ENCODE data around the gene ARHGEF4.
A peak's percentile ranks its signal among the peaks of the same experiment; 100 is the strongest.
"Not testable (repeated sequence)": the region's sequence is repeated elsewhere in the genome, so short reads cannot be mapped to it uniquely, and the experiment has no call there.

ARHGEF4 gene

DNA sequence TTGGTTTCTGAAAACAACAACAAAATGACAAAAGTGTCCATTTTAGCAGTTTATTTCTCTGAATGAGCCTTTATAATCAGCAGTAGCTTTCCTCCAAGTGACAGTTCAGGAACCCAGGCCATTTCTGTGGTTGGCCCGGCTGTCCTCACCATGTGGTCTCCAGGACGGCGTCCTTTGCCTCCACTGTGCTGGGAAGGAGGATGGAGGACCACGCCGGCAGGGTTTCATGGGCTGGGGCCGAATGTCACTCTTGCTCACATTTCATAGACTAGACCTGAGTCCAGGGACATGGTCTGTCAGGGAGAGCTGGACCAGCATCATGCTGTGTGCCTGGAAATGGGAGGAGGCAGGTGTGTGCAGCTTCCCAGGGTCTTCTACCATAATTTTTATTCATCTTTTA is 50.9 kb downstream of the ARHGEF4 start:
- DNase-seq, result no peak

- DNase-seq, result no peak
Measured at GRCh38 chr2:130890941-130891669, 54.4 kb downstream of the ARHGEF4 start.

GRCh38 chr2:130891966-130892365 is 55.3 kb downstream of the ARHGEF4 start:
- DNase-seq, result no peak

GRCh38 chr2:130892793-130893785 is 56.4 kb downstream of the ARHGEF4 start:
- DNase-seq, result no peak

DNA sequence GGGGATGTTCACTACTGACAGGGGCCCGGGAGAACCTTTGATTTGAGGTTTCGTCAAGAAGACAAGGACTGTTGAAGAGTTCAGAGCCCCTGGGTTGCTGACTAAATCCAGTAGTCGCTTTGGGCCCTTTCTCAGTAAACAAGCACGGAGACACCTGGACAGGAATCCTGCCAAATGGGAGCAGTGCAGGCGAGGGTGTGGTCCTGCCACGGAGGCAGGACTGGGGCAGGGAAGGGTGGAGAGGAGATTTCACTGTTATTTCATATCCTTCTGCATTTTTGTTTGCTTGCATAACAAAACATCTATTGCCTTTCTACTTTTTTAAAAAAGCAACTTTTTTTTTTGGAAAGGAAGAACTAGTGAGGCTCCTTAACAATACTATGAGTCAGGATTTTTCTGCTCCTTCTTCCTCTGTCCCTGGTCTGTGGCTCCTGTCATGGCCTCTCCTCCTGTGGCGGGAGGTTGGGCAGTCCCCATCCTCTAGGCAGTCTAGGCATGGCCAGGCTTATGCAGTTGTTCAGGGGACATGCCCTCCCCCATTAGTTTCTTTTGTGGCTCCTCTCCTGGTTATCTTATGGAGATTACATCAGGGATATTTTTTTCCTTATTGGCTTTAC is 57.7 kb downstream of the ARHGEF4 start:
- no peak for DNase-seq

DNA sequence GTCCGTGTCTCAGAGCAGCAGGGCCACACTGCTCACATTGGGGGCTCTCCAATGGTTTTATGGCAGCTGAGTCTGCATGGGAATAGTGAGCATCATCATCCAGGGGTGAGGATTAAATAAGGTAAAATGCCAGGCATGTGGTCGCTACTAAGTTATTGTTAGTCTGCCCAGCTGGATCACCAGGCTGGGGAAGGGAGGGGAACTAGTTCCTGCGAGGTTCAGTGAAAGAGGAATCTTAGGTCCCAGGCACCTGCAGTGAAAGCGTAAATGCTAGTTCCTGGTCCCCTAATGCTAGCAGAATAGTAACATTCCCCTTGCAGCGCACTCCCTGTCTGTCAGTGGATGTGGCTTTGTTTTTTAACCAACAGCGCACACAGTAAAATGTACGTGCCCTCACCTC is 60.1 kb downstream of the ARHGEF4 start:
- DNase-seq, result no peak

DNA sequence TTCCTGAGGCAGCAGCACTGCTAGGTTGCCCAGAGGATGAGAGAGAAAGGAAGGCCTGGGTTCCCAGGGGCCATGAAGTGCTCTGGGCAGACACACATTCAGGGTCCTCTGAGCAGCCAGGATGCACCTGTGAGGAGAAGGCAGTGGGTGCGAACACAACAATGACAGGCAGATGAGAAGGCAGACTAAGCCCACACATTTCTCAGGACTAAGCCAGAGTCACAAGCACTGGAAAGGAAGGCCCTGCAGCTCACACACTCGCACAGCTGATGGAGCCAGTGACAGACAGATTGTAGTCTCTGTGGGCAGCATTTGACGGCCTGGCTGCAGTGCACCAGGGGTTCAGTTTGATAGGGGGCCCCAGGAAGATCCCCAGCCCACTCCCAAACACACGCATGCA is 61.8 kb downstream of the ARHGEF4 start:
- no peak for DNase-seq

GRCh38 chr2:130899306-130899705 is 62.6 kb downstream of the ARHGEF4 start:
- DNase-seq, result no peak

DNA sequence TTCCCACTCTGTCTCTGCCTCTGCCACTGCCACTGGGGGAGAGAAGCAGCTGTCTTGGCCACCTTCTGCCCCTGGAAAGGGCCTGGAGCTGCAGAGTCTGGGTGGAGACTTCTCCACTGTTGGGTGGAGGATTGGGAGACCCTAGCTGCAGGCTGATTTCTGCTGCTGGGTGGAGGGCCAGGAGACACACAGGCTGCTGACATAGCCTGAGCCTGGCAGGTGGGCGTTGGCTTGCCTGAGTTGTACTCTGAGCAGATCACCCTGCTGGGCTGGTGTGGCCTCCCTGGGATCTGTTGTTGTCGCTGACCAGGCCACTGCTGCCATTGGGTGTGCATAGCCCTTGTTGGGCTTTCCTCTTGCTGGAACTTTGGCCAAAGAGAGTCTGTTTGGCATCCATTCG is 64.3 kb downstream of the ARHGEF4 start:
- no peak for DNase-seq

DNA sequence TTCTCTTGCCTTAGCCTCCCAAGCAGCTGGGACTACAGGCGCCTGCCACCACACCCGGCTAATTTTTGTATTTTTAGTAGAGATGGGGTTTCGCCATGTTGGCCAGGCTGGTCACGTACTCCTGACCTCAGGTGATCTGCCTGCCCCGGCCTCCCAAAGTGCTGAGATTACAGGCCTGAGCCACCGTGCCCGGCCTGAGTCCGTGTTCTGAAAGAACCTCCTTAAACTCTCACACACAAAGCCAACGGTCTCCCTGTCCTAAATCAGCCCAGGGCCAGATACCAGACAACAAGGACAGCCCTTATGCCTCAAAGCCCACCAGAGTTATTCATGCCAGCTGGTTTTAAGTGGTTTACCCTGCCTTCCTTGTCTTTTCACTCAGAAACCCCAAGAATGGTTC is 64.9 kb downstream of the ARHGEF4 start:
- not testable (repeated sequence) for DNase-seq

DNA sequence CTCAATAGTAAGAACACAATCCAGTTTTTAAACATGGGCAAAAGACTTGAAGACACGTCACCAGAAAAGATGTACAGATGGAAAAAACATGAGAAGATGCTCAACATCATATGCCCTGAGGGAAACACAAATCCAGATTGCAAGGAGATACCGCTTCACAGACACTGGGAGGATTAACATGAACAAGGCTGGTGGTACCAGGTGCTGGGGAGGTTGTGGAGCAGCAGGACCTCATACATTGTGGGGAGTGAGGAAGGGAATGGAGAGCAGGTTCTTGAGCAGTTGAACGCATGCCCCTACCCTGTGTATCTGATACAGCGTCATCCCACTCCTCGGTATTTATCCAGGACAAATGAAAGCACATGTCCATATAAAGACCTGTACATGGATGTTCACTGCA is 72.1 kb downstream of the ARHGEF4 start:
- no peak for DNase-seq

DNA sequence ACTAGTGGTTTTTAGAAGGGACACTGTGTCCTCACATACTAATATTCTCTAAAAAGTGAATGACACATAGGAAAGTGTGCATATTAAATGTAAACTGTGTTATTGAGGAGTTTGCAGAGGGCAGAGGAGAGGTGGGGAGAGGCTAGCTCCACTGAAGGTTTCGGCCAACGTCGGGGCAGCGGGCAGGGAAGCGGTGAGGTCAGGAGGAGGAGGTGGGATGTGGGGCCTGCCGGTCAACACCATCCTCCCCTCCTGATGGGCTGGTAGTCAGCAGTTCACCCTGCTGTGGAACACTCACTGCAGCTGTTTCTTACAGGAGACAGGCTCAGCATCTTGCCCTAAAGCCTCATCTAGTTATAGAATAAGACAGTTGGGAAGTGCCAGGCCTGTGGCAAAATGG is 74.2 kb downstream of the ARHGEF4 start:
- DNase-seq, result no peak

GRCh38 chr2:130911482-130911881 is 74.8 kb downstream of the ARHGEF4 start:
- no peak for DNase-seq

DNA sequence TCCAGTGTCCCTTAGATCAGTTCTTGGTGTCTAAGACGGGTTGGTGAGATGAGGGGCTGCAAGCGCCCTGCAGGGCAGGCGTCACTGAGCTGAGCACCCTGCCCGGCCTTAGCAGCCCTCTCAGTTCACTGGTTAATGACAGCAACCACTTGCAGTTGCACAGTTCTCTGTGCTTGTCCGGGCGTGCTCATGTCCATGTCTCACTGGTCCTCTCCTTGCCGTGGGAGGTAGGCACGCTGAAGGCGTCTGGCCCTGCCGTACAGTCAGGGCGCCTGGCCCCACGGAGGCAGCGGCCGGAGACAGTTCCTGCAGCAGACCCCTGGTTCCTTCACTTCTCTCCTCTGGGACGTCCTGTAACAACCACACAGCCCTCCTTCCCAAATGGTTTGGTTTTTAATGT is 75.3 kb downstream of the ARHGEF4 start:
- no peak for DNase-seq

GRCh38 chr2:130912471-130912870 is 75.8 kb downstream of the ARHGEF4 start:
- DNase-seq, result no peak

DNA sequence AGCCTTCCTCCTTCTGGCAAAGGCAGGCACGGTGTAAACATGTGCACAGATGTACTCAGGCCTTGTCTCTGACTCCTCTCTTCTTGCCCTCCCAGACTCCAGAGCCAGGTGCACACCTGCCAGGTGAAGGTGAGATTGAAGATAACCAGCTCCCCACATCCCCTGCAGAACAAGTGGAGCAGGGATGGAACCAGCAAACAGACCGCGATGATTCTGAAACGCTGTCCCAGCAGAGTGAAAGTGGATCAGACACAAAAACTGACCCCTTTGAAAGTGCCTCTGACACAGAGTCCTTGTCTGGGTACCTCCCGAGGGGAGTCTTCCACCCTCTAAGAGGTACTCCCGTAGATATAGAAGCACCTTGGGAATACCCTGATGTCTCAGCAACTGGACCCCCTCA is 77.2 kb downstream of the ARHGEF4 start:
- DNase-seq, result no peak

GRCh38 chr2:130915149-130915548 is 78.4 kb downstream of the ARHGEF4 start:
- DNase-seq, result no peak

- no peak for DNase-seq
Measured at GRCh38 chr2:130915595-130916437, 79.1 kb downstream of the ARHGEF4 start.

DNA sequence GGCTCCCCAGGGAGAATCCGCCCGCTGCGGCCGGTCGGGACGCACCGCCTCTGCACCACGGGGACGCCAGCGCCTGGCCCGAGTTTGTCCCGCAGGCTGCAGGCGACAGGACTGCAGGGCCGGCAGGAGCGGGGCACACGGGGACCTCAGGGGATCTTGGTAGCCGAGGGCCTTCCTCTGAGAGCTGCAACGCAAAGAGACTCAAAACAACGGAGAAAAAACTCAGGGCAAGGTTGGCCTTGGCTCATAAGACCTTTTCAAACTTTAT is 79.7 kb downstream of the ARHGEF4 start:
- DNase-seq, result no peak

GRCh38 chr2:130917006-130917688 is 80.4 kb downstream of the ARHGEF4 start:
- no peak for DNase-seq

DNA sequence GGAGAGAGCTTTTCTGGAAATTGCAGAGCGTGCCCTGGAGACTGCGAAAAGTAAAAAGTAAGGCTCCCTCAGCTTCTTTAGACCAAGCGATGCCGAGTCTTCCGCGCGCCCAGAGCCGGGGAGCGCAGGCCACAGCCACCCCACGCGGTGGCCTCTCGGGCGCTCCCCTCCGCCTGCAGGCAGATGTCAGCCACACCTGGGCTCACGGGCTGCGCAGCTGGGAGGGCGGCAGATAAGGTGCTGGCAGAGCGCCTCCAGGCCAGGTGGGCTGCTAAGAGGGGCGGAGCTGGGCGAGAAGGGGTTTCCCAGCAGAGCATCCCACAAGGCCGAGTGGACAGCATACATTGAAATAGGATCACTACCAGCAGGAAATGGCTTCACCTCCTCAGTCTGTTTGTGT is 81.7 kb downstream of the ARHGEF4 start:
- DNase-seq, result no peak

GRCh38 chr2:130920415-130921163 is 83.9 kb downstream of the ARHGEF4 start:
- peak; percentile 20 to 51 for DNase-seq

Measured in CD4-positive, alpha-beta T cell treated with Interleukin-4 for 1 hour (primary cell).